ENCODE measurements around the gene PHF2.

PHF2 gene
- 20.2 to 41.5 (median 31.8) reads per million in 18 experiments for total RNA-seq

DNA sequence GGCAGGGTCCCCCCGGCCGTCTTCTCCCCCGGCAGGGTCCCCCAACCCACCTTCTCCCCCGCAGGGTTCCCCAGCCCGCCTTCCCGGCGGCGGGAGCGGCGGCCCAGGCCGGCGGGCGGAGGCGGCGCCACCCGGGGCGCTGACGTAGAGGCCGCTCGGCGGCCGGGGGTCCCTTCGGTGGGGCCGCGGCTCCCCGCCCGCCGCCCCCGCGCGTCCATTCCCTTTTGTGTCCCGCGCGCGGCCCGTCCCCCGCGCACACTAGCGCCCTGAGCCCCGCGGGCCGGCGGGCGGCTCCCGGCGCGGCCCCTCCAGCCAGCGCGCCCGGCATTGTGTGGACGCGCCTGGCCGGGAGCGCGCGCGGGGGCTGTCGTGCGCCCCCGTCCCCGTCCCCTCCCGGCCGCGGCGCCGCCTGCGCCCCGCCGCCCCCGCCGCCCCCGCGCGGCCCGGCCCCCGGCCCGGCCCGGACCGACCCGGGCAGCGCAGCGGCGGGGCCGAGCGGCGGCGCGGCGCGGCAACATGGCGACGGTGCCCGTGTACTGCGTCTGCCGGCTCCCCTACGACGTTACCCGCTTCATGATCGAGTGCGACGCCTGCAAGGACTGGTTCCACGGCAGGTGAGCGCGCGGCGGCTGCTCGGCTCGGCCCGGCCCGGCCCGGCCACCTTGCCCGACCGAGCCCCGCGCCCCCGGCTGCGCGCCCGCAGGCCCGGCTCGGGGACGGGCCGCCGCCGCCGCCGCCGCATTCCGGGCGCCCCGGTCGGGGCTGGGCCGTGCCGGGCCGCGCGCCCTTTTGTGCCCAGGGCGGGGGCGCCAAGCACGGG is at the start of gene PHF2:
TSS of gene PHF2 (plus strand) at position 327 of the 820 bp plus-strand sequence. CDS start at position 517, 190 bp downstream.
- peak; percentile 7 to 28 for DNase-seq

DNA sequence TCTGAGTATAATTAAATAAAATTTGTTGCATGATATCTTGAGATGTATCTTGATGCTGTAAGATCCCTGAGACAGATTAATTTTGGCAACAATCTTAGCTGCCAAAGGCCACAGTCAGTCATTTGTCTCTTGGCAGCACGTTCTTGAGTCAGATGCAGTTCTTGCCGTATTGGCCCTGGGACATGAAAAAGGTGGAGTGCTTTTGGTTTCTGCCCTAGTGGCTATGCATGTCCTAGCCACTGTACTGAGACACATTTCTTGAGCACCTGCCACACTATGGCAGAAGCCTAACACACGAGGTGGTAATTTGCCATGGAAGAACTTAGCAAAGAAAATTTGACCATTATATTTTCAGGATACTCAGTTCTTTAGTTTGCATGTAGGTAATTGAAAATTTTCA is 45.0 kb upstream of the PHF2 start:
- DNase-seq, result no peak

DNA sequence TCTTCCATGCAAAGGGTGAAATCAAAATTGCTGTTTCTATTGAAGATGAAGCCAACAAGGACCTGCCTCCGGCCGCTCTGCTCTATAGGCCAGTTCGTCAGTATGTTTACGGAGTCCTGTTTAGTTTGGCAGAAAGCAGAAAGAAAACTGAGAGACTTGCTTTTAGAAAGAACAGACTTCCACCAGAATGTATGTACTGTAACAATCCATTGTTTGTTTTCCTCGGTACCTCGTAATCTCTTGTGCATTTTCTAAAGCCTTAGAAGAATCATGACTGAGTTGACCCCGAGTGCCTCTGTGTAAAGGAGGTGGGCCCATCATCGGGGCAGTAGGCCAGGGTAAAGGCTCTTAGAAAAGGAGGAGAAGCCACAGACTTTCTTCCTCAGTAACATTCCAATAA is 44.2 kb upstream of the PHF2 start:
- no peak for DNase-seq

- no peak for DNase-seq
These were observed 42.5 kb upstream of the PHF2 start for GRCh38 chr9:93533863-93534262.

DNA sequence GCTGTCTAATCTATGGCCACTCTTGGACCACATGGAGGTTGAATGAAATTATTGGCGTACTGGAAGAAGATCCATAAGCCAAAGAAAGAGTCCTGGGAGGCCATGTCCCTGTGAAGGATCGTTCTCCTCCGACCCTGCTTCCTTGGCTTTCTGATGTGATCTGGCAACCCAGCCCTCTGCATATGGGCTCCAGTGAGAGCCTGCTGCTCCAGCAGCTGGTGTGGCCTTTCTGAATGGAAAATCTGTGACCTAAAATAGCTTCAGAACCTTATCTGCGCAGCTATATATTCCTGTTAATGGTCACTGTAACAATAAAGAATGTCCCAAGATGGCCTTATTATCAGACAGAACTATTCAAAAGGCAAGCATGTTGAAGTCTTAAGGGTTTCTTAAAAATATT is 40.2 kb upstream of the PHF2 start:
- no peak for DNase-seq

GRCh38 chr9:93536874-93537273 is 39.5 kb upstream of the PHF2 start:
- no peak for DNase-seq

- DNase-seq, result no peak
These were observed 36.1 kb upstream of the PHF2 start for GRCh38 chr9:93540305-93540704.

GRCh38 chr9:93541005-93541404 is 35.4 kb upstream of the PHF2 start:
- DNase-seq, result no peak

DNA sequence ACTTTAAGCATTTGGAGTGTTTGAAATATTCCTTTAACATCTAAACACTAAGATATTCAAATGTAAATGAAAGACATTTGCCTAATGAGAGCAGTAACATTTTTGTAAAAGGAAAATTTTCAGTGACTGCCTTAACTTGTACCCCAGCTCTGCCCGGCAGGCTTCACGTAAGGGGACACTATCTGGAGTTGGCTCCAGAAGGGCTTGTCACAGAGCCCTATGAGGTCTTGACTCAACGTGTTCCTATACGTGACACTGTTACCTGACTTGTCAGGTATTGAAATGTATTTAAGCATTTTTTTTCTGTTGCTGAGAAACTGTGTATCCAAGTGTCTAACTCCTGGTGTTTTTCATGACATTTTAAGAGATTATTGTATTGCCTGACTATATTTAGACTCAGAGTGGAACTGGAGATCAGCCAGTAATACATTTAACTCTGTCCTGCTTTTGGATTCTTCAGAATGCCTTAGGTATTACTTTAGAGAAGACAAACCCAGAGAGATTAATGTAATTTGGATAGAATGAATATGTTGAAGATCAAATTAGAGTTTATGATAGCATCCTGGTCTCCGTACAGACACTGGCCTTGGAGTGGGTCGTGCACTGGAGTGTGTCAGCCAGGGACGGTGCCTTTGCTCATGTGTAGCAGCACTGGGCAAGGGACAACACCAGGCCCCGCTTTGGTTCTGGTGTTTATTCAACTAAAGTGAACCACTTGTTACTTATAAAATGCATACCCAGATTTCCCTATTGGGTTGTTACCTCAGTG is 34.6 kb upstream of the PHF2 start:
- no peak for DNase-seq

DNA sequence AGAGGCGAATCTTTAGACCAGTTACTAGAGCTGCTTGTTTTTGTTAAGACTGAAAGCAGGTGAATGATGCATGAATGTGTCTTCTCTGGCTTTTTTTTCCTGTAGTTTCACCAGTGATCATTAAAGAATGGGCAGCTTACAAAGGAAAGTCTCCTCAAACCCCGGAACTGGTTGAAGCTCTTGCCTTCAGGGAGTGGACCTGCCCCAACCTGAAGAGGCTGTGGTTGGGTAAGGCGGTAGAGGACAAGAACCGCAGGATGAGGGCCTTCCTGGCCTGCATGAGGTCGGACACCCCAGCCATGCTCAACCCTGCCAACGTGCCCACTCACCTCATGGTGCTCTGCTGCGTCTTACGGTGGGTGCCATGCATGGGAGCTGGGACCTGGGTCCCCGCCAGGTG is 33.3 kb upstream of the PHF2 start:
- no peak for DNase-seq

DNA sequence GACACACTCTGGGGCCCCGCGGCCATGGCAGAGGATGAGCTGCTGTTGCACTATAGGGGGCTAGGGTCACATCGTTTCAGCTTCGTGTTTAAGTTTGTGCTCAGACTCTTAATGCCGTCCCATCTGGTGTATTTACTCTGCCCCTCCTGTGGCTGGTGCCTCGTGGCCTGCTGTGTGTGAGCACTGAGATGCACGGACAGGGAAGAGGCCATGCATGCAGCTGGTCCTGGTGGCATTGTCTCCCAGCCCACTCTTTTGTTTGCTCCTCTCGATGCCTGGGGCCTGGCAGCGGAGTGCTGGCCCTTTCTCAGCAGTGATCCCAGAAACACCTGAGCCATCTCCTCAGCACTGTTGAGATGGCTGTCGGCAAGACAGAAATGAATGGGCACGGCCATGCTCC is 30.0 kb upstream of the PHF2 start:
- DNase-seq, result no peak

- no peak for DNase-seq
These were observed 26.8 kb upstream of the PHF2 start for GRCh38 chr9:93549611-93550010.

GRCh38 chr9:93552923-93553322 is 23.5 kb upstream of the PHF2 start:
- DNase-seq, result no peak

DNA sequence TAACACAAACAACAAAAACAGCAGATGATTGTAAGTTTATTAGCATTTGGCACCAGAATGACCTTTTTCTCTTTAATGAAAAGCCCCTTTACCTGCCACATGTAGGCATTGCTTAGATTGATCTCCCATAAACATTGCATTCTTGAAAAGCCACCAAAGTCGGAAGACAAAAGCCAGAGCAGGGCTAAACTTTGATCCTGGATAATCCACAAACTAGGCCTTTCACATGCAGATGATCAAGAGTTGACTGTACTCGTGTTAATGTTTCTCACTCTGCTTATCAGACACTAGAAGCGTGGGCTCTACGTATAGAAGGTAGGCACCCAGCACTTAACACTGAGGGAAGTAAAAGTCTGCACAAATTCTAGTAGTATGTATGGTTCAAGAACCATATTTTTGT is 21.0 kb upstream of the PHF2 start:
- DNase-seq, result no peak

GRCh38 chr9:93557366-93558137 is 18.8 kb upstream of the PHF2 start:
- no peak for DNase-seq

- DNase-seq, result no peak
These were observed 17.9 kb upstream of the PHF2 start for GRCh38 chr9:93558503-93558902.

- no peak for DNase-seq
These were observed 15.4 kb upstream of the PHF2 start for GRCh38 chr9:93560991-93561390.

DNA sequence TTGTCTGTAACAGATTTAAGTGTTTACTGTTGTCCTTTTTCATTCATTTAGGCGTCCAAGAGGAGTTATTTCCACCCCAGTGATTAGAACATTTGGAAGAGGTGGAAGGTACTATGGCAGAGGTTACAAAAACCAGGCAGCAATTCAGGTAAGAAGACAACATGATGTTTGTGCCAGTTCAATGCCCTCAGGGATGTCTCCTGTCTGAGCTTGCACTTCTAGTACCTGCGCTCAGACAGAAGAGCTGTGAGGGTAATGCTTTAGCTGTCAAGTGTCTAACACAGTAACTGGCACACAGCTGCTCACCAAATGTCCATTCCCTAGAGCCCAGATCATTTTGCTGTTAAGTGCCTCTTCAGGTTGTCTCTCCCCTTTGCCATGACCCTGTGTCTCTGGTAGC is 14.2 kb upstream of the PHF2 start:
- DNase-seq, result no peak

GRCh38 chr9:93565089-93565488 is 11.3 kb upstream of the PHF2 start:
- no peak for DNase-seq

- peak; percentile 98 for DNase-seq
These were observed 9.7 kb upstream of the PHF2 start for GRCh38 chr9:93566408-93567270.

DNA sequence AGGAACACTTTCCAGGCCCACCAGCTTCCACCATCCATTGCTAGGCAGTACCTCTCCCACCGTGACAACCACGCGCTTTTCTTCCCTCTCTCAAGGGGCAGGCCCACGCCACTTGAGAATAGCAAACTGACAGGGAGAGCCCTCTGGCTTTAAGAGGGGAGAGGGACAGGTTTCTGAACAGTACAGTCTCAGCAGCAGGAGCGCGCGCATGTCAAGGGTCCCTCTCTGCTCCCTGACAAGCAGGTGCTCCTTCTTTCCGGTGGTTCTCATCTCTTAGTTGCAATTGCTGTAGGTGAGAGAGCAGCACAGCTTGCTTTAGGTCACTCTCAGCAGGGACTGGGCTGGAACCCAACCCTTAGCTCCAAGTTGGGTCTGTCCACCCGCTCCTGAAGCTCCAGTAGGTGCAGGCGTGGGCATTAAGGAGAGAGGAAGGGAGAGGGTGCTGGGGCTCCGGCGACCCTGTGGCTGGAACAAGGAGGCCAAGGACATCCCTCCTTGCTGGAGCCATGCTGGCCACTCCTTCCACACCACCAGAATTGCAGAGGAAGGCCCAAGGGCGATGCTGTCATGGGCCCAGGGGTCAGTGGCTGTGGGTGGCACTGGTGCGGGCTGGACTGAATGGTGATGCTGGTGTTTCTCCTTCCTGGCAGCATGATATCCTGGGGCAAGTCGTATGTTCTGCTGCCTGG is 9.0 kb upstream of the PHF2 start:
- DNase-seq, result peak; percentile 10 to 31

DNA sequence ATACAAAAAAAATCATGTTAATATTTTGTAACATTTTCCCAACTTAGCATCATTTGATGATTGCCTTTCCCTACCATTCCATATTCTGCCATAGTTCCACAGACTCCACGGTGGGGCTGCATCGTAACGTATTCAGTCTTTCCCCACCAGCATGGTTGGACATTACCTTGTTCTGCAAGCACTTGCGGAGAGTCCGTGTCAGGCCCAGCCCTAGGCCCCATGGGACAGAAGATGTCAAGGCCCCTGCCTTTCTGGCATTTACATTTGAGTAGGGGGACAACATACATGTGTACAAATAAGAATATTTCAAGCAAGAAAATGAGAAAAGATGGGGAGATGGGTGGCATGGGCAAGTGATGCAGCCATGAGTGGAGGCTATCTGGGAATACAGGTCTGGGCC is 8.2 kb upstream of the PHF2 start:
- DNase-seq, result no peak
